Measurements from ENCODE around the gene ALKBH7.
"Not testable (repeated sequence)": the region's sequence is repeated elsewhere in the genome, so short reads cannot be mapped to it uniquely, and the experiment has no call there.

Gene ALKBH7

DNA sequence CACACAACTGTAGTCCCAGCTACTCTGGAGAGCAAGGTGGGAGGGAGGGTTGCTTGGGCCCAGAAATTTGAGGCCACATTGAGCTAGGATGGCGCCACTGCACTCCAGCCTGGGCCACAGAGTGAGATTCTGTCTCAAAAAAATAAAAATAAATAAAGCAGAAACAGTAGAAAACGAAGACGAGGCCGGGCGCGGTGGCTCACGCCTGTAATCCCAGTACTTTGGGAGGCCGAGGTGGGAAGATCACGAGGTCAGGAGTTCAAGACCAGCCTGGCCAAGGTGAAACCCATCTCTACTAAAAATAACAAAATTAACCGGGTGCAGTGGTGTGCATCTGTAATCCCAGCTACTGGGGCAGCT is 11.8 kb upstream of the ALKBH7 start:
- intact Hi-C loops (cut with DNase I); DNase-seq: not testable (repeated sequence)

DNA sequence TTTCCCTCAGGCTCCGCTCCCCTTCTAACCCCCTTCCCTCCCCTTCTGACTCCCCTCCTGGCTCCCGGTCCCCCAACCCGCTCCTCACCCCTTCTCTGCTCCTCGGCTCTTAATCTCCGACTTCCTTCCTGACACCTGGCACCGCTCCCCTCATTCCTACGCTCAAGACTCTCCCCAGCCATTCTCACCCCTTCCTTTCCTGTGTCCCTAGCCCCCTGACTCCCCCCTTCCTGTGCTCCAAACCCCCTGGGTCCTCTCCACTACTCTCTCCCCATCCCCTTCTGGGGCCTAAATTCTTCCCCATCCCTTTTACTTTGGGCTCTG is 10.6 kb upstream of the ALKBH7 start:
- peak in 2 of 42 donors; percentile 25 to 36 for DNase-seq
- intact Hi-C loops (cut with DNase I), result no loop called here

GRCh38 chr19:6362351-6362801 is 10.2 kb upstream of the ALKBH7 start:
- intact Hi-C loops (cut with DNase I), result no loop called here
- DNase-seq, result peak in 1 of 42 donors; percentile 31

DNA sequence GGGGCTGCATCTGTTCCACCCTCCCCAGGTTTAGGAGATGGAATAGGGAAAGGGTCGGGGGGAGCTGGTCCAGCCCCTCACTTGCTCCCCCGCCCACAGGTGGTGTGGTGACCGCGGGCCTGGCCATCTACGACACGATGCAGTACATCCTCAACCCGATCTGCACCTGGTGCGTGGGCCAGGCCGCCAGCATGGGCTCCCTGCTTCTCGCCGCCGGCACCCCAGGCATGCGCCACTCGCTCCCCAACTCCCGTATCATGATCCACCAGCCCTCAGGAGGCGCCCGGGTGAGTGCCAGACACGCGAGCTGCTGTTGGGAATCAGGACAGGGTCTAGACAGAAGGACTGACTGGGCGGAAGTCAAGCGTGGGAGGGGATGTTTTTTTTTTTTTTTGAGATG is 8.2 kb upstream of the ALKBH7 start:
- intact Hi-C loops (cut with DNase I), result no loop called here
- DNase-seq, result no peak

DNA sequence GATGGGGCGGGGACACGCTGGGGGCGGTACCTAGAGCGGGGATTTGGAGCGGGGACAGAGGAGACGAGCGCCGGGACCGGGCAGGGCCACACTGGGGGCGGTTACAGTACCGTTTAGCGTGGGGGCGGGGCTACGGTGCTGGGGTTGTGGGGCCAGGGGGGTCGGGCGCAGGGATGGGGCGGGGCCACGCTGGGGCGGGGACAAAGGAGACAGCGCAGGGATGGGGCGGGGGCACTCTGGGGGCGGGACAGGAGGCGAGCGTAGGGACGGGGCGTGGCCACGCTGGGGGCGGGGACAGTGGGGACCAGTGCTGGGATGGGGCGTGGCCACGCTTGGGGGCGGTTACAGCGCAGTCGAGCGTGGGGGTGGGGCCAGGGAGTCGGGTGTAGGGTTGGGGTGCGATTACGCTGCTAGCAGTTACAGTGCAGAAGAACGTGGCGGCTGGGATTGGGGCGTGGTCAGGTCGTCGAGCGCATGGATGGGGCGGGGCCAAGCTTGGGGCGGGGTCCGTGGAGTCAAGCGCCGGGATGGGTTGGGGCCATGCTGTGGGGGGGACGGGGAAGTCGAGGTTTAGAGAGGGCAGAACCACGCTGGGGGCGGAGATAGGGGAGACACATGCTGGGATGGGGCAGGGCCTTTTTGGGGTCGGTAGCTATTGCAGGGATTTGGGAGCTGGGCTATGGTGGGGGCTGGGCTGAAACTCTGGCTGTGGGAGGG is 660 bp downstream of the ALKBH7 start:
- peak; percentile 96 to 100 (median 99) for DNase-seq
- intact Hi-C loops (cut with DNase I), result no loop called here

- intact Hi-C loops (cut with DNase I), result no loop called here
- DNase-seq, result no peak
Measured at GRCh38 chr19:6373813-6374108, 1.2 kb downstream of the ALKBH7 start.

DNA sequence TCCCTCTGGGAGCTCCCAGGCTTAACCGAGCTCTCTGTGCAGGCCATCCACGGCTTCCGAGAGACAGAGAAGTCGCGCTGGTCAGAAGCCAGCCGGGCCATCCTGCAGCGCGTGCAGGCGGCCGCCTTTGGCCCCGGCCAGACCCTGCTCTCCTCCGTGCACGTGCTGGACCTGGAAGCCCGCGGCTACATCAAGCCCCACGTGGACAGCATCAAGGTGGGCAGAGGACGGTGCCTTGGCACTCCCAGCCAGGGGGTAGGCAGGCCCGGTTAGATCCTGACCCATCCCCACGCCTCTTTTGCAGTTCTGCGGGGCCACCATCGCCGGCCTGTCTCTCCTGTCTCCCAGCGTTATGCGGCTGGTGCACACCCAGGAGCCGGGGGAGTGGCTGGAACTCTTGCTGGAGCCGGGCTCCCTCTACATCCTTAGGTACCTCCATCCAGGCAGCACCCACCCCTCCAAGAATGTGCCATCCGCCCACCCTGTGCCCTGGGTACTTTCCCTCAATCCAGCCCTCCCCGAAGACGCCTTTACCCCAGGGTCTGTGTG is 1.6 kb downstream of the ALKBH7 start:
- intact Hi-C loops (cut with DNase I), result no loop called here
- no peak for DNase-seq

DNA sequence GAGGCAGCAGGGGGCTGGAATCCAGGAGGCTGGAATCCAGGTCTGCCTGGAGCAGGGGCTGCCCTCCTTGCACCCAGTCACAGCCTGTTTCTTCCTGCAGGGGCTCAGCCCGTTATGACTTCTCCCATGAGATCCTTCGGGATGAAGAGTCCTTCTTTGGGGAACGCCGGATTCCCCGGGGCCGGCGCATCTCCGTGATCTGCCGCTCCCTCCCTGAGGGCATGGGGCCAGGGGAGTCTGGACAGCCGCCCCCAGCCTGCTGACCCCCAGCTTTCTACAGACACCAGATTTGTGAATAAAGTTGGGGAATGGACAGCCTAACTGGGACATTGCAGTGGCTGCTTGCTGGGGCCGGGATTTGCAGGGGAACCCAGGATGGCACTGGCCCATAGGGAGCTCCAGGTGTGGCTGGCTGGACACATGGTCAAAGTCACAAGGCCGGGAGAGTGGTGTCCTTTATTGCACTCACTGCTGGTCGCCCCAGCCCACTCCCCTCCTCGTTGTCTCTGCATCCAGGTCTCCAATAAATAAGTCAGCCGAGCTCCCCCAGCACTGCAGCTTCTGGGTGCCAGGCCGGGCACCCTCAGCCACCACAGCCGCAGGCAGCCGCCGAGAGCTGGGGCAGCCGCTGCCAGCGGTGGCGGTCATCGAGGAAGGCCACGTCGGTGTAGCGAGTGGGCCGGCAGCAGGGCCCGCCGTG is 2.3 kb downstream of the ALKBH7 start:
- no peak for DNase-seq
- intact Hi-C loops (cut with DNase I), result no loop called here

DNA sequence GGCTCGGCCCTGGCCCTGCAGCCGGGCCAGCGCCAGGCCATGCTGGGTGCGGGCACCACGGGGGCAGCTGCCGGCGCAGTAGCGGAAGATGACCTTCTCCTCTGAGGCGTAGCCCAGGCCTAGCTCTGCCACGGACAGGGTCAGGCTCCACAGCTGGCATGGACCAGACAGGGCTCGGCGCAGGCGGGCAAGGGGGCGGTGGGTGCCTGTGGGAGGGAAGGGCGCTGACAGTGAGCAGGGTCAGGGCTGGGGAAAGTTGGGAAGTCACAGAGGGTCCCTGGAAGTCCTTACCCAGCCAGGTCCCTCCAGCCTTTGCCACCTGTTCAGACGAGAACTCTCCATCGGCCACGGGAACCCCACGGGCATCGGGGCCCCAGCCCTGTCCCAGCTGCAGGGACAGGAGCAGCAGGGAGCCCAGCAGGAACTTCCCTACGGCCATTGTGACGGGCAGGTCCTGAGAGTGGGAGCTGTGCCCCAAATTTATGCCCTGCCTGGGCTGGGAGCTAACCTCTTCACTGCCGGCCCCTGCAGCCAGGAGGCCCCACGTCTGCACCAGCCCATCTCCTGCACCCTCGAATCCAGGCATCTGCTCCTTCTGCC is 2.9 kb downstream of the ALKBH7 start, which contains the start of gene PSPN:
TSS of gene PSPN (minus strand) at position 523 of the 600 bp plus-strand sequence. CDS start at position 439, 84 bp downstream.
- DNase-seq, result peak in 1 of 42 donors; percentile 27
- intact Hi-C loops (cut with DNase I), result no loop called here

DNA sequence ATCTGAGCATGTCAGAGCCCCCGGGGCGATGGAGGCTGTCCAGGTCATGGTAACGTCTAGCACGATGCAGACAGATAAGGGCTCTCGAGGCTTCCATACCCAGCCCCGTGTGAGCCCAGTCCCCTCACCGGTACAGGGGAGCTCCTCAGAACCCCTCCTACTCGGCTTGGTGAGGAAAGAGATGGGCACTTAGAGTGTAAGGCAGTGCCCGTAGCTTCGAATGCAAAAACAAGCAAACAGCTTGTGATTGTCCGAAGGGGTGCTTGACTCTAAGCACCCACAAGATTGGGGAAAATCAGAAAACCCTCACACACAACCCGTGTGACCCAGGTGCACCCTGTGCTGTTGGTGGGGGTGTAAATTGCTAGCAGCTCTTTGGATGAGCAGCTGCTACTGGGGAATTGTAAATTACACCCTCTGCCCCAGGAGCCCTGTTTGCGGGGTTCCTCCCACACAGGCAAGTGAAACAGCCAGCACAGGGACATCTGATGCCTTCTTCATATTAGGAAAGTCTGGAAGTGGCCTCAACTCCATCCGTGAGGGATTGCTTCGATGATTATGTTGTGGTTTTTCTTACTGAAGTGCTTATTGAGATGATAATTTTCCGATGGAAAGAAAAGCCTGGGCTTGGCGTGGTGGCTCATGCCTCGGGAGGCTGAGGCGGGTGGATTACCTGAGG is 4.1 kb downstream of the ALKBH7 start:
- peak in 3 of 42 donors; percentile 27 to 44 (median 33) for DNase-seq
- intact Hi-C loops (cut with DNase I), result no loop called here

GRCh38 chr19:6378041-6378440 is 5.4 kb downstream of the ALKBH7 start:
- intact Hi-C loops (cut with DNase I), result no loop called here
- no peak for DNase-seq

DNA sequence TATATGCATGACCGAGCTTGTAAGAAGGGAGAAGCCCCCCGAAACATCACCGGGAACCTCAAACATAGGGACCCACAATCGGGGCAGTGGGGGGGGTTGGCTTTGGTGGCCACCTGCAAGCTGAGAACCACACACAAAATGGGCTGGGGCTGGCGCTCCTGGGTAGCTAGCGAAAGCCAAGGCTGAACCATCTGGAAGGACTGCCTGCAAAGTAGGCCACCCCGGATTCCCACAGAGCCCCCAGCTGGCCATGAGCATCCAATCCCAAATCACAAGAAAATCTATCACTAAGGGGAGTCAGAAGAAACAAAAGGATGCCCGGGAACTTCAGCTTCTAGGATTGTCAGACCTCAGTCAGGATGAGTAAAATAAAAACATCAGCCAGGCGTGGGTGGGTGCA is 5.9 kb downstream of the ALKBH7 start:
- intact Hi-C loops (cut with DNase I), result no loop called here
- no peak for DNase-seq

GRCh38 chr19:6379744-6380143 is 7.2 kb downstream of the ALKBH7 start:
- intact Hi-C loops (cut with DNase I), result no loop called here
- DNase-seq, result no peak

DNA sequence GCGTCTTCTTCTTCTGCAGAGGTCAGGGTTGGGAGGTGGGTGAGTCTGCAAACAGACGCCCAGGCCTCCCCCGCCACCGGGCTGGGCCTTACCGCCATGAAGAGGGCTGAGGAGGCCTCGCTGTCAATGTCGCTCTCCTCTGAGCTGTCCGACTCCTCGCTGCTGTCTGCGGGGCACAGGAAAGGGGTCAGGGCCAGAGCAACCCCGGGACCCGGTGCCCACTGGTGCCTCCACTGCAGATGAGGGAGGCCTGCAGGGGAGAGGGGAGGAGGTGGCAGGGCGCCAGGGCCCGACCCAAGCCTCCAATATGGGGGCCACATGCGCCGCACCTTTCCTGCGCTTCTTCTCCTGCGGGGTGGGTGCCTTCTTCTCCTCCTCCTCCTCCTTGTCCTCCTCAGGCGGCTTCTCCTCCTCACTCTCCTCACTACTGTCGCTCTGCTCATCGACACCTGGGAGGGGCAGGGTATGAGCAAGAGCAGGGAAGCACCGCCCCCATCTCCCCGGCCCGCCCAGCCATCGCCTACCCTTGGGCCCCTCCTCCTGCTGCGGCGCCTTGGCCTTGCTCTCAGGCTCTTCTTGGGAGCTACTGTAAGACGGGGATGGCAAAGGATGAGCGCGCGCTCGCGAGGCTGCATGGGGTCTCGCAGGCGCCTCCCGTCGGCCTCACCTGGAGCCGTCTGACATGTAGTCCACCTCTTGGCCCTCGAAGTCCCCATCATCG is 8.6 kb downstream of the ALKBH7 start:
- intact Hi-C loops (cut with DNase I), result no loop called here

DNA sequence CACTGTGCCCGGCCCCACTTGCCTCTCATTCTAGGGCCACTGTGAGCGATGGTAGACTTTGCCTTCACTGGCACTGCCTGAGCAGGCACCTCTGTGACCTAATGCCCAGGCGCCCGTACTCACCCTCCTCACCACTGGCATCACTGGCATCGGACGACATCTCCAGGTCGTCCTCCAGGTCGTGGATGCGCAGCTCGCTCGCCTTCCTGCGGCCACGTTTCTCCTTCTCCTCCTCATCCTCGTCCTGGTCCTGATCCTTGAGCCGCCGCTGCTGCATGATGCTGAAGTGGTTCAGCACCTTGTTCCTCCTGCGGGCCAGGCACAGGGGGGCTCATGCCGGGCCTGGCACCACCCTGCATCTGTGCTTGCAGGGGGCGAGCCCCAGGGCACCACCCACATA is 10.6 kb downstream of the ALKBH7 start:
- intact Hi-C loops (cut with DNase I), result no loop called here
- no peak for DNase-seq

More for the DNA sequence above, 8.6 kb downstream of the ALKBH7 start:
- DNase-seq, result peak; percentile 27 to 94 (median 78)

GRCh38 chr19:6384381-6384780 is 11.8 kb downstream of the ALKBH7 start:
- no peak for DNase-seq
- intact Hi-C loops (cut with DNase I), result no loop called here

- intact Hi-C loops (cut with DNase I), result no loop called here
- no peak for DNase-seq
Measured at GRCh38 chr19:6387372-6387771, 14.8 kb downstream of the ALKBH7 start.

DNA sequence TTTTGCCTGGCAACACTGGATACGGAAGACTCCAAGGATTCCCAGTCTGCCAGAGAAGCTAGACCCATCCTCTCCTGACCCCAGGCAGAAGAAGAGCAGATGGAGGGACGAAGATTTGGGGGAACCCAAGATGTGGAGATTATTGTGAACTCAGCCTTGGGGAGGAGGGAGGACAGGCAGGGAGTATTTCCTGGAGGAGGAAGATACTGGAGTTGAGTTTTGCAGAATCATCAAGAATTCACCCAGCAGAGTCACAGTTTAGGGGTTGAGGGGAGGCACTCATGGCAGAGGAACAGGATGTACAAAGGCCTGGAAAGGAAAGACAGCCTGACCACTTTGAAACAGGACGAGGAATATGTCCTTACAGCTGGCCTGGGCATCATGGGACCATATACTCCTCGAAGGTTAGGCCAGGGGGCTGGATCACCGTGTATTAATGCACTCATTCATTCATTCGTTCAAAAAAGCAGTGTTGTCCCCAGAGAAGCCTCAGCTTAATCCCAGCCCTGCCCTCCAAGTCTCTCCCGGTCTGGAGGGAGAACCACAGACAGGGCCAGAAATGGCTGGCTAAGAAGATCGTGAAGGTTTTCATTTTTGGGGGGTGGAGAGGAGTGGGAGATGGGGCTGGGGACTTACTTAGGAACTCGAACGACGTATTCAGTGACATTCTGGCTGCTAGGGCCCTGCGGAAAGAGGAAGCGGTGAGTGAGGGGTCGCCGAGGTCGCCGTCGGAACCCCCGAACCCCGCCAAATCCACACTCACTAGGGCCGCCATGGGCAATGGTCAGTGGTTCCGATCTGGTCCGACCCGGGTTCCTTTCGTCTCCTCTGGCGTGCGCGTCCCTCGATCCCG is 19.9 kb downstream of the ALKBH7 start:
- intact Hi-C loops (cut with DNase I), result loop anchor here (2.0 kb wide), 1 partner anchor 32 kb away; the partner anchor contains the start of gene KHSRP
- no peak for DNase-seq
